Testis (tissue), 3 donors: ENCODE measurements around the gene ALDH16A1. TPM values are rescaled to one million over a fixed set of nuclear protein-coding genes. Genes with fewer than 3 reads are reported as not detected.
A peak's percentile ranks its signal among the peaks of the same experiment; 100 is the strongest.

Source experiments
- DNase-seq: peaks from one replicate; pipeline ENCODE4 v3.0.0-alpha.2; 2019
- H3K27ac ChIP-seq, 2 donors: fragments of 200-600 bp; sonication (generic); one replicate each; pipeline ENCODE4 v1.5.1; 2019
- H3K27me3 ChIP-seq: fragments of 200-600 bp; sonication (generic); one replicate; pipeline ENCODE4 v1.5.1; 2019
- H3K36me3 ChIP-seq: fragments of 200-600 bp; sonication (generic); one replicate; pipeline ENCODE4 v1.5.1; 2017; ENCODE audit warnings: low read depth; ENCODE audit errors: missing control alignments
- H3K4me1 ChIP-seq: fragments of 200-600 bp; sonication (generic); one replicate; pipeline ENCODE4 v1.5.1; 2019
- H3K4me3 ChIP-seq, 2 donors: fragments of 200-600 bp; sonication (generic); one replicate each; pipeline ENCODE4 v1.5.1; 2017 to 2019
- H3K9me3 ChIP-seq: fragments of 200-600 bp; sonication (generic); one replicate; pipeline ENCODE4 v1.5.1; 2017
- POLR2A ChIP-seq: fragments of 450-650 bp; IDR thresholded peaks from one replicate; pipeline ENCODE4 v1.6.1; 2017; ENCODE audit warnings: antibody characterized with exemption, mild to moderate bottlenecking, moderate library complexity
- WGBS, 2 donors: methylation state at CpG; one replicate each; pipeline ENCODE4 v1.1.5; 2018; 5-methylcytosine and 5-hydroxymethylcytosine counted together
- intact Hi-C: fragments of 100-400 bp; cut with DNase I; formaldehyde crosslinking; loops from one replicate; pipeline ENCODE4 v1.15.1; 2023; ENCODE audit warnings: low total_unique reads
- polyA plus RNA-seq: library from polyadenylated mRNA; stranded (reverse); fragments of 350-450 nt; fragmentation: Illumina TruSeq; extraction: RNeasy Lipid Tissue Mini Kit (QIAGEN cat#74804); gene quantifications from one replicate; pipeline ENCODE4 v1.2.3, GENCODE V29; 2014; ENCODE audit warnings: low read depth, low replicate concordance; ENCODE audit not compliant: insufficient read depth
- total RNA-seq, 2 donors: library from RNA; depleted of rRNA; stranded (reverse); fragments of >200 nt; gene quantifications; one replicate each; pipeline ENCODE4 v1.2.3, GENCODE V29; 2016
- TF ChIP-seq, protein P1 (sequence below), 3 experiments: fragments of 450-650 bp in 2 of 3; fragments of 200-600 bp in 1 of 3; sonication (generic) in 1 of 3; IDR thresholded peaks; one replicate each; pipeline ENCODE4 v1.5.1; 2016 to 2019; ENCODE audit warnings: antibody characterized with exemption in 3 of 3, mild to moderate bottlenecking in 2 of 3, moderate library complexity in 1 of 3

ALDH16A1 gene
- total and polyA plus RNA-seq, 3 donors from 2014 or later: 8.5 to 24.7 (median 22.4) TPM

DNA sequence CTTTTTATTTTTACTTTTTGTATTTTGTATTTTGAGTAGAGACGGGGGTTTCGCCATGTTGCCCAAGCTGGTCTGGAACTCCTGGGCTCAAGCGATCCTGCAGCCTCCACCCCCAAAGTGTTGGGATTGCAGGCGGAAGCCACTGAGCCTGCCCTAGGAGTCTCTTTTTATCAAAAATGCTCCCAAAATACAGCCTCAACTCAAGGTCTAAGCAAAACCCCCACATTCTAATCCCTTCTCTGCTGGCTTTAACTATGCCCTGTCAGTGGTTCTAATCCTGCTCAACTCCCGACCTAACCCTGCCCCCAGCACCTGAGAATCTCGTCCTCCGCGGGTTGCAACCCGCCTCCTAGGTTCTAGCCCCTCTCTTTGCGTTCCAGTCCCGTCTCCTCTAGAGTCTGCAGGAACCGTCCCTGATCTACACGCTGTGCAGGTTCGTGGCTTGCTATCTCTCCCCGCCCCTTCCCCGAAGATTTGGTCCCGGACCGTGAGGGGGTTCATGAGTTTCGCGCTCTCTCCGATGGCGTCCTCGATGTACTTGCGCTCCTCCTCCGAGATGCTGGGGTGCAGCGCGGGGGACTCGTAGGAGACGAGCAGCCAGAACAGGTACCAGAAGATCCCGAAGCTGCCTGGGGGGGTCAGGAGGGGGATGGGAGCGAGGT is 19.7 kb upstream of the ALDH16A1 start:
- Histone ChIP-seq H3K27me3 (no peaks in the 10 kb centered on the region), H3K9me3 (no peaks in the 10 kb centered on the region), H3K36me3 (no peaks in the 10 kb centered on the region), H3K4me3 (no peak overlapping the region), H3K4me1 (no peaks in the 10 kb centered on the region), H3K27ac (no peak overlapping the region)
- intact Hi-C loops: no loop called here
- TF ChIP-seq POLR2A: no peak
- TF ChIP-seq, protein P1, sequence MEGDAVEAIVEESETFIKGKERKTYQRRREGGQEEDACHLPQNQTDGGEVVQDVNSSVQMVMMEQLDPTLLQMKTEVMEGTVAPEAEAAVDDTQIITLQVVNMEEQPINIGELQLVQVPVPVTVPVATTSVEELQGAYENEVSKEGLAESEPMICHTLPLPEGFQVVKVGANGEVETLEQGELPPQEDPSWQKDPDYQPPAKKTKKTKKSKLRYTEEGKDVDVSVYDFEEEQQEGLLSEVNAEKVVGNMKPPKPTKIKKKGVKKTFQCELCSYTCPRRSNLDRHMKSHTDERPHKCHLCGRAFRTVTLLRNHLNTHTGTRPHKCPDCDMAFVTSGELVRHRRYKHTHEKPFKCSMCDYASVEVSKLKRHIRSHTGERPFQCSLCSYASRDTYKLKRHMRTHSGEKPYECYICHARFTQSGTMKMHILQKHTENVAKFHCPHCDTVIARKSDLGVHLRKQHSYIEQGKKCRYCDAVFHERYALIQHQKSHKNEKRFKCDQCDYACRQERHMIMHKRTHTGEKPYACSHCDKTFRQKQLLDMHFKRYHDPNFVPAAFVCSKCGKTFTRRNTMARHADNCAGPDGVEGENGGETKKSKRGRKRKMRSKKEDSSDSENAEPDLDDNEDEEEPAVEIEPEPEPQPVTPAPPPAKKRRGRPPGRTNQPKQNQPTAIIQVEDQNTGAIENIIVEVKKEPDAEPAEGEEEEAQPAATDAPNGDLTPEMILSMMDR (IDR thresholded peaks at IDR 0.05): no peak
- DNase-seq: no peak
- WGBS, 2 donors: 32 to 49% methylated on average over 28 to 31 of the region's 31 CpGs

DNA sequence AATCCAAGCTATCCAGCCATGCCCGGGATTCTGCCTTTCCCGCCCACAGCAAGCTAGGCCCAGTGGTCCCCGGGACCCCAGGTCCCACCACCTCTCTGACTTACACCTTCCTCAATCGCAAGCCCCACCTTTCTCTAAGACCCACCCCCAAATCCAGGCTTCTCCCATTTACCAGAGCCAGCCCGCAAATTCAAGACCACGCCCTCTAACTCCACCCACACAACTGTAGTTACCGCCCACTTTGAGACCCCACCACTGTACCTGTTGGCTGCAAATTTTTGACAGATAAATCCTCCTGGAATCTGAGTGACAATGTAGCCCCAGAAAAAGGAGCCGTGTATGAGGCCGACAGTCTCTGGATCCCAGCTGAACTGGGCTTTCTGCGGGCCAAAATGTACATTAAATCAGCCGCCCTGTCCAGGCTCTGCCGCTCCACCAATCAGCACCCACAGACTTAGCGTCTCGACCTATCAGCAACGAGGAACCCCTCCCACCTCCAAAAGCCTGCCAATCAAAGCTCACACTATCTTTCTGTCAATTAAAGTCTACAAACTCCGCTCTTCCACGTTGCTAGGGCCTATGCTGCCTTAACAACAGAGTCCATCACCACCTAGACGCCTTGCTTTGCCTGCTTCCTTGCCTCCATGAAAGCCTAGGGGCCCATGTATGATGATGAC is 18.0 kb upstream of the ALDH16A1 start:
- no peak overlapping the region for H3K4me3 ChIP-seq
- H3K9me3 ChIP-seq: no peaks in the 10 kb centered on the region
- H3K27ac ChIP-seq: no peak overlapping the region
- intact Hi-C loops: no loop called here
- 61 to 79% methylated on average over 18 of the region's 18 CpGs for WGBS, 2 donors
- H3K36me3 ChIP-seq: no peaks in the 10 kb centered on the region
- no peaks in the 10 kb centered on the region for H3K27me3 ChIP-seq
- no peak for TF ChIP-seq POLR2A
- TF ChIP-seq, protein P1 (IDR thresholded peaks at IDR 0.05): no peak
- DNase-seq: peak; percentile 56
- H3K4me1 ChIP-seq: no peaks in the 10 kb centered on the region

DNA sequence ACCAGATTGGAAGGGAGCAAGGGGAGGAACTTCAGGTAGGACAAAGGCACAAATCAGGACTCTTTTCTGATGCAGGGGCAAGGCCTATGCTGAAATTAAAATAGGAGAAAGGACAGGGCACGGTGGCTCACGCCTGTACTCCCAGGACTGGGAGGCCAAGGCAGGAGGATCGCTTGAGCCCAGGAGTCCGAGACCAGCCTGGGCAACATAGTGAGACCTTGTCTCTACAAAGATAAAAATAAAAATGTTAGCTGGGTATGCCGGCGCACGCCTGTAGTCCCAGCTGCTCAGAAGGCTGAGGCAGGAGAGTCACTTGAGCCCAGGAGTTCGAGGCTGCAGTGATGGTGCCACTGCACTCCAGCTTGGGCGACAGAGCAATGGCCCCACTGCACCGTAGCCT is 17.4 kb upstream of the ALDH16A1 start:
- 53 to 73% methylated on average over 10 of the region's 10 CpGs for WGBS, 2 donors
- Histone ChIP-seq H3K27ac (no peak overlapping the region), H3K9me3 (no peaks in the 10 kb centered on the region), H3K36me3 (no peaks in the 10 kb centered on the region), H3K4me3 (no peak overlapping the region), H3K4me1 (no peaks in the 10 kb centered on the region), H3K27me3 (no peaks in the 10 kb centered on the region)
- intact Hi-C loops: no loop called here
- TF ChIP-seq, protein P1 (IDR thresholded peaks at IDR 0.05): no peak
- TF ChIP-seq POLR2A: no peak
- DNase-seq: no peak

DNA sequence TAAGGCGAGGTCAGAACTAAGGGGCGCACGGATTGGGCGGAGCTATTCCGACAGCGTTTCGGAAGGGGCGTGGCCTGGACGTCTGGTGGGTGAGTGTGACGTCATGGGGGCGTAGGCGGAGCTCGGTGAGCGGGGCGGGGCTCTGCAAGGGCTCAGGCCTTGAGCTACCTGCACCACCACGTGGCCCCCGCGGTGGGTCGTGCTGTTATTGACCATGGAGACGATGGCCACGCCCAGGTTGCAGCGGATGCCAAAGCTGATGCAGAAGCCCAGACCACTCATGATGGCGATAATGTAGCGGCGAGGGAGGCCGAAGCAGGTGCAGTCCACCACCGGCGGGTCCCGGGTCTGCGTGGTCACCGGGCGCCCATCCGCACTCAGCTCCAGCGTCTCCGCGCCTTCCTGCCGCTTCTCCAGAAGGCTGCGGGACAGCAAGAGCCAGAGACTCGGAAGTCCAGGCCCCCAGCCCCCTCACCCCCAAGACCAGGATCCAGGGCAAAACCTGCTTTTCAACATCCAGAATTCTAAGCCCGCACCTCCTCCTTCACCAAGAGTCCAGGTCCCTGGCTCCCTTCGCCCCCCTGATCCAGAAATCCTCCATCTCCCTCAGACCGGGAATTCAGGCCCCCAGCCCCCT is 16.5 kb upstream of the ALDH16A1 start:
- Histone ChIP-seq H3K27me3 (no peaks in the 10 kb centered on the region), H3K4me3 (peak overlapping the region in 1 of 2 donors; percentile 26), H3K27ac (no peak overlapping the region), H3K36me3 (no peaks in the 10 kb centered on the region), H3K9me3 (no peaks in the 10 kb centered on the region), H3K4me1 (no peaks in the 10 kb centered on the region)
- 17 to 19% methylated on average over 25 to 40 of the region's 42 CpGs for WGBS, 2 donors
- TF ChIP-seq, protein P1 (IDR thresholded peaks at IDR 0.05): no peak
- no peak for TF ChIP-seq POLR2A
- peak; percentile 81 for DNase-seq
- intact Hi-C loops: no loop called here
